GM18868 (cell line): Measurements from ENCODE around the gene PET100.
A peak's percentile ranks its signal among the peaks of the same experiment; 100 is the strongest.
"Not testable (repeated sequence)": the region's sequence is repeated elsewhere in the genome, so short reads cannot be mapped to it uniquely, and the experiment has no call there.

ENCODE experiments used
- ATAC-seq: cut with Tn5 transposase; IDR thresholded peaks from one replicate; pipeline ENCODE4 v1.9.1; 2021; ENCODE audit warnings: mild to moderate bottlenecking, moderate library complexity; ENCODE audit not compliant: unreplicated experiment

Gene PET100

GRCh38 chr19:7632340-7633203 lies 3.0 kb downstream of the PET100 start:
- no peak for ATAC-seq

GRCh38 chr19:7633698-7634097 lies 4.1 kb downstream of the PET100 start, which contains the start of gene PCP2:
Gene PCP2 (minus strand): TSS chr19:7633719. CDS start chr19:7633457, 262 bp downstream.
- no peak for ATAC-seq

GRCh38 chr19:7635670-7636069 lies 6.1 kb downstream of the PET100 start:
- ATAC-seq = no peak

GRCh38 chr19:7636317-7636690 lies 6.7 kb downstream of the PET100 start:
- no peak for ATAC-seq

GRCh38 chr19:7636691-7637373 lies 7.2 kb downstream of the PET100 start, which contains the start of gene STXBP2:
Gene STXBP2 (plus strand): TSS chr19:7637110. CDS start chr19:7637150, 40 bp downstream.
- peak; percentile 66 for ATAC-seq

GRCh38 chr19:7637374-7638256 lies 8.0 kb downstream of the PET100 start:
- no peak for ATAC-seq

- no peak for ATAC-seq
Observed at GRCh38 chr19:7638802-7639465, 9.3 kb downstream of the PET100 start.

GRCh38 chr19:7639863-7640348 lies 10.3 kb downstream of the PET100 start:
- ATAC-seq = no peak

- ATAC-seq = no peak
Observed at GRCh38 chr19:7640803-7641202, 11.2 kb downstream of the PET100 start.

- ATAC-seq = no peak
Observed at GRCh38 chr19:7641290-7642276, 12.0 kb downstream of the PET100 start.

GRCh38 chr19:7642295-7643030 lies 12.9 kb downstream of the PET100 start:
- no peak for ATAC-seq

GRCh38 chr19:7643031-7643415 lies 13.4 kb downstream of the PET100 start:
- ATAC-seq = no peak

- not testable (repeated sequence) for ATAC-seq
Observed at GRCh38 chr19:7643629-7644549, 14.3 kb downstream of the PET100 start.

GRCh38 chr19:7644550-7644877 lies 14.9 kb downstream of the PET100 start:
- ATAC-seq = no peak

- no peak for ATAC-seq
Observed at GRCh38 chr19:7645163-7645562, 15.6 kb downstream of the PET100 start.

GRCh38 chr19:7645656-7646425 lies 16.2 kb downstream of the PET100 start:
- no peak for ATAC-seq

- no peak for ATAC-seq
Observed at GRCh38 chr19:7646426-7646700, 16.8 kb downstream of the PET100 start.
